ENCODE results near the gene MSI2. TPM values are rescaled to one million over a fixed set of nuclear protein-coding genes. Genes with fewer than 3 reads are reported as not detected.
"Not testable (repeated sequence)": the region's sequence is repeated elsewhere in the genome, so short reads cannot be mapped to it uniquely, and the experiment has no call there.

Gene MSI2
- total RNA-seq, 6 experiments from 2014 or later: 12.0 to 22.6 (median 19.4) TPM

GRCh38 chr17:57496382-57496781 lies 240.1 kb downstream of the MSI2 start:
- Histone ChIP-seq H3K27ac (no peak overlapping the region), H3K27me3 (no peaks in the 10 kb centered on the region), H3K4me1 (peaks cover 0 to 7% (median 0%) of the 10 kb centered on the region in 4 donors), H3K4me3 (no peak overlapping the region), H3K36me3 (no peaks in the 10 kb centered on the region), H3K9me3 (no peaks in the 10 kb centered on the region)
- no peak for ATAC-seq
- TF ChIP-seq CTCF (IDR thresholded peaks at IDR 0.05) (no peak), POLR2A (IDR thresholded peaks at IDR 0.05) (no peak)
- 73% methylated on average over 2 of the region's 11 CpGs for WGBS (ENCODE audit: insufficient coverage, low coverage, low lambda C conversion rate, missing lambda C conversion rate)
- intact Hi-C loops (cut with DNase I): no loop called here
- no peak for DNase-seq

GRCh38 chr17:57498443-57498842 lies 242.1 kb downstream of the MSI2 start:
- intact Hi-C loops (cut with DNase I): no loop called here
- TF ChIP-seq CTCF (IDR thresholded peaks at IDR 0.05): no peak
- TF ChIP-seq POLR2A (IDR thresholded peaks at IDR 0.05): no peak

GRCh38 chr17:57499221-57499620 lies 242.9 kb downstream of the MSI2 start:
- H3K27me3 ChIP-seq; H3K27ac ChIP-seq; H3K4me1 ChIP-seq; H3K9me3 ChIP-seq; ATAC-seq; H3K4me3 ChIP-seq; intact Hi-C loops (cut with DNase I); H3K36me3 ChIP-seq; DNase-seq: not testable (repeated sequence)
- WGBS (ENCODE audit: insufficient coverage, low coverage, low lambda C conversion rate, missing lambda C conversion rate): 93% methylated on average over 3 of the region's 3 CpGs

More at GRCh38 chr17:57498443-57498842, 242.1 kb downstream of the MSI2 start:
- 77% methylated on average over 4 of the region's 7 CpGs for WGBS (ENCODE audit: insufficient coverage, low coverage, low lambda C conversion rate, missing lambda C conversion rate)
- Histone ChIP-seq H3K9me3 (no peaks in the 10 kb centered on the region), H3K27me3 (no peaks in the 10 kb centered on the region), H3K4me1 (peaks cover 0 to 7% (median 0%) of the 10 kb centered on the region in 4 donors), H3K36me3 (no peaks in the 10 kb centered on the region), H3K4me3 (no peak overlapping the region), H3K27ac (no peak overlapping the region)
- DNase-seq (no peak), ATAC-seq (no peak)

GRCh38 chr17:57499648-57500049 lies 243.3 kb downstream of the MSI2 start:
- no peak for ATAC-seq
- 83% methylated on average over 2 of the region's 6 CpGs for WGBS (ENCODE audit: insufficient coverage, low coverage, low lambda C conversion rate, missing lambda C conversion rate)
- intact Hi-C loops (cut with DNase I): no loop called here

GRCh38 chr17:57501016-57501415 lies 244.7 kb downstream of the MSI2 start:
- DNase-seq (no peak), ATAC-seq (no peak)
- no peaks in the 10 kb centered on the region for H3K27me3 ChIP-seq
- no peak overlapping the region for H3K27ac ChIP-seq
- TF ChIP-seq CTCF (IDR thresholded peaks at IDR 0.05): no peak
- H3K9me3 ChIP-seq: no peaks in the 10 kb centered on the region
- H3K36me3 ChIP-seq: no peaks in the 10 kb centered on the region
- peaks cover 0 to 7% (median 0%) of the 10 kb centered on the region in 4 donors for H3K4me1 ChIP-seq
- intact Hi-C loops (cut with DNase I): no loop called here
- no CpG with 5 or more reads among the region's 9 CpGs for WGBS (ENCODE audit: insufficient coverage, low coverage, low lambda C conversion rate, missing lambda C conversion rate)
- no peak overlapping the region for H3K4me3 ChIP-seq

More at GRCh38 chr17:57499648-57500049, 243.3 kb downstream of the MSI2 start:
- no peaks in the 10 kb centered on the region for H3K36me3 ChIP-seq
- no peak overlapping the region for H3K4me3 ChIP-seq
- peaks cover 0 to 7% (median 0%) of the 10 kb centered on the region in 4 donors for H3K4me1 ChIP-seq
- TF ChIP-seq POLR2A (IDR thresholded peaks at IDR 0.05) (no peak), CTCF (IDR thresholded peaks at IDR 0.05) (no peak)
- no peak for DNase-seq
- no peak overlapping the region for H3K27ac ChIP-seq
- H3K27me3 ChIP-seq: no peaks in the 10 kb centered on the region
- no peaks in the 10 kb centered on the region for H3K9me3 ChIP-seq

All from right lobe of liver (tissue), 6 donors.